Measurements from ENCODE around the gene KRT83. TPM values are rescaled to one million over a fixed set of nuclear protein-coding genes. Genes with fewer than 3 reads are reported as not detected.
"Not testable (repeated sequence)": the region's sequence is repeated elsewhere in the genome, so short reads cannot be mapped to it uniquely, and the experiment has no call there.

KRT83 gene
- total RNA-seq, 2 experiments from 2014 or later: not detected

- H3K4me3 Mint-ChIP-seq; H3K9me3 Mint-ChIP-seq (ENCODE audit: insufficient read depth); ATAC-seq; POLR2A ChIA-PET; H3K27ac Mint-ChIP-seq; H3K36me3 Mint-ChIP-seq (ENCODE audit: low read depth); H3K4me1 Mint-ChIP-seq (ENCODE audit: low read depth): not testable (repeated sequence)
- peak; percentile 55 for DNase-seq
- peaks cover 39% of the 10 kb centered on the region for H3K27me3 Mint-ChIP-seq (ENCODE audit: low read depth)
- CTCF ChIA-PET: interaction anchor here (1.3 to 2.9 kb wide), 4 partner anchors 11 to 159 kb away, joined by 3 to 15 read pairs (median 6); no protein-coding TSS in a partner anchor
Measured at GRCh38 chr12:52315721-52316120, 5.5 kb downstream of the KRT83 start.

GRCh38 chr12:52314511-52314910 lies 6.7 kb downstream of the KRT83 start:
- H3K9me3 Mint-ChIP-seq (ENCODE audit: insufficient read depth): no peaks in the 10 kb centered on the region
- H3K4me3 Mint-ChIP-seq: no peak overlapping the region
- DNase-seq (no peak), ATAC-seq (no peak)
- ChIA-PET CTCF (interaction anchor here (2.1 to 2.9 kb wide), 2 partner anchors 13 to 35 kb away, joined by 7 to 15 read pairs; no protein-coding TSS in a partner anchor), POLR2A (no interaction called here)
- H3K36me3 Mint-ChIP-seq (ENCODE audit: low read depth): no peaks in the 10 kb centered on the region
- H3K4me1 Mint-ChIP-seq (ENCODE audit: low read depth): peaks cover 6% of the 10 kb centered on the region
- H3K27ac Mint-ChIP-seq: no peak overlapping the region
- H3K27me3 Mint-ChIP-seq (ENCODE audit: low read depth): peaks cover 40% of the 10 kb centered on the region

- no peak for DNase-seq
- no peak for ATAC-seq
- H3K36me3 Mint-ChIP-seq (ENCODE audit: low read depth): no peaks in the 10 kb centered on the region
Measured at GRCh38 chr12:52313926-52314325, 7.3 kb downstream of the KRT83 start.

GRCh38 chr12:52313461-52313860 lies 7.7 kb downstream of the KRT83 start:
- Mint-ChIP-seq H3K4me3 (no peak overlapping the region), H3K9me3 (ENCODE audit: insufficient read depth) (no peaks in the 10 kb centered on the region), H3K27ac (no peak overlapping the region), H3K27me3 (ENCODE audit: low read depth) (peaks cover 44% of the 10 kb centered on the region), H3K4me1 (ENCODE audit: low read depth) (peaks cover 4% of the 10 kb centered on the region), H3K36me3 (ENCODE audit: low read depth) (no peaks in the 10 kb centered on the region)
- POLR2A ChIA-PET: no interaction called here
- no peak for ATAC-seq
- CTCF ChIA-PET: no interaction called here
- no peak for DNase-seq

More at GRCh38 chr12:52313926-52314325, 7.3 kb downstream of the KRT83 start:
- H3K4me3 Mint-ChIP-seq: no peak overlapping the region
- H3K9me3 Mint-ChIP-seq (ENCODE audit: insufficient read depth): no peaks in the 10 kb centered on the region
- ChIA-PET CTCF (interaction anchor here (2.9 kb wide), 1 partner anchor 13 kb away, joined by 15 read pairs; no protein-coding TSS in a partner anchor), POLR2A (no interaction called here)
- H3K27me3 Mint-ChIP-seq (ENCODE audit: low read depth): peaks cover 40% of the 10 kb centered on the region
- no peak overlapping the region for H3K27ac Mint-ChIP-seq
- peaks cover 4% of the 10 kb centered on the region for H3K4me1 Mint-ChIP-seq (ENCODE audit: low read depth)

GRCh38 chr12:52312086-52312485 lies 9.1 kb downstream of the KRT83 start:
- no peak overlapping the region for H3K4me3 Mint-ChIP-seq
- ATAC-seq: no peak

GRCh38 chr12:52311285-52311648 lies 9.9 kb downstream of the KRT83 start:
- no peaks in the 10 kb centered on the region for H3K36me3 Mint-ChIP-seq (ENCODE audit: low read depth)
- no peak overlapping the region for H3K27ac Mint-ChIP-seq
- H3K4me3 Mint-ChIP-seq: no peak overlapping the region
- ChIA-PET POLR2A (interaction anchor here (0.6 kb wide), 1 partner anchor 419 kb away, joined by 3 read pairs; no protein-coding TSS in a partner anchor), CTCF (interaction anchor here (1.1 to 6.7 kb wide), 5 partner anchors 15 to 569 kb away, joined by 4 to 50 read pairs (median 8); no protein-coding TSS in a partner anchor)
- ATAC-seq: no peak
- no peaks in the 10 kb centered on the region for H3K9me3 Mint-ChIP-seq (ENCODE audit: insufficient read depth)
- H3K4me1 Mint-ChIP-seq (ENCODE audit: low read depth): peaks cover 11% of the 10 kb centered on the region
- DNase-seq: no peak
- H3K27me3 Mint-ChIP-seq (ENCODE audit: low read depth): peaks cover 60% of the 10 kb centered on the region

More at GRCh38 chr12:52312086-52312485, 9.1 kb downstream of the KRT83 start:
- peaks cover 8% of the 10 kb centered on the region for H3K4me1 Mint-ChIP-seq (ENCODE audit: low read depth)
- ChIA-PET CTCF (interaction anchor here (0.8 to 6.7 kb wide), 5 partner anchors 14 to 668 kb away, joined by 3 to 50 read pairs (median 4); no protein-coding TSS in a partner anchor), POLR2A (no interaction called here)
- no peak overlapping the region for H3K27ac Mint-ChIP-seq
- no peaks in the 10 kb centered on the region for H3K36me3 Mint-ChIP-seq (ENCODE audit: low read depth)
- H3K27me3 Mint-ChIP-seq (ENCODE audit: low read depth): peaks cover 53% of the 10 kb centered on the region
- no peak for DNase-seq
- no peaks in the 10 kb centered on the region for H3K9me3 Mint-ChIP-seq (ENCODE audit: insufficient read depth)

- no peak overlapping the region for H3K27ac Mint-ChIP-seq
- DNase-seq: no peak
- H3K4me3 Mint-ChIP-seq: no peak overlapping the region
- peaks cover 16% of the 10 kb centered on the region for H3K4me1 Mint-ChIP-seq (ENCODE audit: low read depth)
- ChIA-PET CTCF (interaction anchor here (1.3 to 6.7 kb wide), 4 partner anchors 15 to 569 kb away, joined by 4 to 50 read pairs (median 16); no protein-coding TSS in a partner anchor), POLR2A (interaction anchor here (0.6 kb wide), 1 partner anchor 420 kb away, joined by 3 read pairs; no protein-coding TSS in a partner anchor)
- H3K36me3 Mint-ChIP-seq (ENCODE audit: low read depth): no peaks in the 10 kb centered on the region
- ATAC-seq: no peak
- peaks cover 62% of the 10 kb centered on the region for H3K27me3 Mint-ChIP-seq (ENCODE audit: low read depth)
- H3K9me3 Mint-ChIP-seq (ENCODE audit: insufficient read depth): no peaks in the 10 kb centered on the region
Measured at GRCh38 chr12:52310622-52311284, 10.4 kb downstream of the KRT83 start.

GRCh38 chr12:52308806-52309425 lies 12.3 kb downstream of the KRT83 start:
- ATAC-seq (no peak), DNase-seq (no peak)
- CTCF ChIA-PET: interaction anchor here (0.7 to 6.7 kb wide), 7 partner anchors 10 to 165 kb away, joined by 3 to 50 read pairs (median 7); no protein-coding TSS in a partner anchor
- Mint-ChIP-seq H3K9me3 (ENCODE audit: insufficient read depth) (no peaks in the 10 kb centered on the region), H3K4me3 (peak overlapping the region; percentile 5), H3K4me1 (ENCODE audit: low read depth) (peaks cover 32% of the 10 kb centered on the region), H3K27me3 (ENCODE audit: low read depth) (peaks cover 62% of the 10 kb centered on the region), H3K36me3 (ENCODE audit: low read depth) (no peaks in the 10 kb centered on the region), H3K27ac (no peak overlapping the region)
- POLR2A ChIA-PET: no interaction called here

- ATAC-seq: peak; percentile 92
- DNase-seq: peak; percentile 72
- Mint-ChIP-seq H3K4me1 (ENCODE audit: low read depth) (peaks cover 32% of the 10 kb centered on the region), H3K27me3 (ENCODE audit: low read depth) (peaks cover 62% of the 10 kb centered on the region), H3K9me3 (ENCODE audit: insufficient read depth) (no peaks in the 10 kb centered on the region), H3K4me3 (peak overlapping the region; percentile 68), H3K27ac (no peak overlapping the region), H3K36me3 (ENCODE audit: low read depth) (no peaks in the 10 kb centered on the region)
- ChIA-PET POLR2A (no interaction called here), CTCF (interaction anchor here (0.7 to 6.7 kb wide), 10 partner anchors 11 to 672 kb away, joined by 3 to 50 read pairs (median 6); no protein-coding TSS in a partner anchor)
Measured at GRCh38 chr12:52307836-52308805, 13.1 kb downstream of the KRT83 start.

GRCh38 chr12:52306731-52307130 lies 14.5 kb downstream of the KRT83 start:
- CTCF ChIA-PET: interaction anchor here (0.9 to 6.7 kb wide), 9 partner anchors 12 to 281 kb away, joined by 3 to 50 read pairs (median 4); no protein-coding TSS in a partner anchor
- Mint-ChIP-seq H3K27me3 (ENCODE audit: low read depth) (peaks cover 51% of the 10 kb centered on the region), H3K4me3 (no peak overlapping the region), H3K4me1 (ENCODE audit: low read depth) (peaks cover 32% of the 10 kb centered on the region), H3K36me3 (ENCODE audit: low read depth) (no peaks in the 10 kb centered on the region), H3K9me3 (ENCODE audit: insufficient read depth) (no peaks in the 10 kb centered on the region), H3K27ac (no peak overlapping the region)
- no peak for DNase-seq
- POLR2A ChIA-PET: no interaction called here
- ATAC-seq: no peak
